Measurements from ENCODE around the gene MON2. TPM values are rescaled to one million over a fixed set of nuclear protein-coding genes. Genes with fewer than 3 reads are reported as not detected.
"Not testable (repeated sequence)": the region's sequence is repeated elsewhere in the genome, so short reads cannot be mapped to it uniquely, and the experiment has no call there.

The MON2 gene
- total RNA-seq, 4 donors from 2014 or later, result 54.3 to 212 (median 61.9) TPM

DNA sequence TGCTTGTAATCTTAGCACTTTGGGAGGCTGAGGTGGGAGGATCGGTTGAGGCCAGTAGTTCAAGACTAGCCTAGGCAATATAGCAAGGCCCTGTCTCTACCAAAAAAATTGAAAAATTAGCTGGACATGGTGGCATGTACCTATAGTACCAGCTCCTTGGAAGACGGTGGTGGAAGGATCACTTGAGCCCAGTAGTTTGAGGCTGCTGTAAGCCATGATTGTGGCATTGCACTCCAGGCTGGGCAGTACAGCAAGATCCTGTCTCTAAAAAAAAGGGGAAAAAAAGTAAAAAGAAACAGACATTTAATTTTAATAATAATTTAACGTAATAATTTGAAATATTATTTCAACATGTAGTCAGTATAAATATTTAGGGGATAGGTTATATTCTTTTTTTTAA is 16.1 kb downstream of the MON2 start:
- TF ChIP-seq, protein P1, sequence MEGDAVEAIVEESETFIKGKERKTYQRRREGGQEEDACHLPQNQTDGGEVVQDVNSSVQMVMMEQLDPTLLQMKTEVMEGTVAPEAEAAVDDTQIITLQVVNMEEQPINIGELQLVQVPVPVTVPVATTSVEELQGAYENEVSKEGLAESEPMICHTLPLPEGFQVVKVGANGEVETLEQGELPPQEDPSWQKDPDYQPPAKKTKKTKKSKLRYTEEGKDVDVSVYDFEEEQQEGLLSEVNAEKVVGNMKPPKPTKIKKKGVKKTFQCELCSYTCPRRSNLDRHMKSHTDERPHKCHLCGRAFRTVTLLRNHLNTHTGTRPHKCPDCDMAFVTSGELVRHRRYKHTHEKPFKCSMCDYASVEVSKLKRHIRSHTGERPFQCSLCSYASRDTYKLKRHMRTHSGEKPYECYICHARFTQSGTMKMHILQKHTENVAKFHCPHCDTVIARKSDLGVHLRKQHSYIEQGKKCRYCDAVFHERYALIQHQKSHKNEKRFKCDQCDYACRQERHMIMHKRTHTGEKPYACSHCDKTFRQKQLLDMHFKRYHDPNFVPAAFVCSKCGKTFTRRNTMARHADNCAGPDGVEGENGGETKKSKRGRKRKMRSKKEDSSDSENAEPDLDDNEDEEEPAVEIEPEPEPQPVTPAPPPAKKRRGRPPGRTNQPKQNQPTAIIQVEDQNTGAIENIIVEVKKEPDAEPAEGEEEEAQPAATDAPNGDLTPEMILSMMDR (IDR thresholded peaks at IDR 0.05), result no peak
- TF ChIP-seq EP300 (IDR thresholded peaks at IDR 0.05), result no peak
- TF ChIP-seq POLR2A (IDR thresholded peaks at IDR 0.05), result no peak
- TF ChIP-seq POLR2AphosphoS5 (IDR thresholded peaks at IDR 0.05), result no peak
- H3K4me3 ChIP-seq, result no peak overlapping the region
- H3K27me3 ChIP-seq, result no peaks in the 10 kb centered on the region
- H3K9me3 ChIP-seq, result no peaks in the 10 kb centered on the region
- H3K27ac ChIP-seq, result no peak overlapping the region
- 97% methylated on average over 3 of the region's 3 CpGs for WGBS
- peaks cover 17% of the 10 kb centered on the region for H3K36me3 ChIP-seq
- DNase-seq (ENCODE audit: low spot score in 2 of 2), result no peak
- H3K4me1 ChIP-seq, result no peaks in the 10 kb centered on the region

DNA sequence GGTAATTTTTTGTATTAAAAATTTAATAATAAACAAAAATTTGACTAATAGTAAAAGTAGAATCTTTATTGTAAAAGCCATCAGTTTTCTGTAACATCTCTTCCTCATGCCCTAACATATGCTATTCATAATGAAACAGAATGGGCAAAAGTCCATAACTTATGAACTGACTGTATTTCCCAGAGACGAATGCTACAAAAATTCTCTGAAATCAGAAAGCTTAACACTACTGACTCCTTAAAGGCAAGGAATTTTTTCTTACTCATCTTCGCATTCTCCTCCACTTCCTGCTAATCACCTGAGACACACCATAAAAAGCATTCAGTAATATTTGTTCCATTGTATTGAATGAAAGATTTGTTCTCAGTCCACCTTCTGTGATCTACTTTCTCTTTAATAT is 17.6 kb downstream of the MON2 start:
- Histone ChIP-seq H3K36me3 (peaks cover 15% of the 10 kb centered on the region), H3K27ac (no peak overlapping the region), H3K9me3 (no peaks in the 10 kb centered on the region), H3K27me3 (no peaks in the 10 kb centered on the region), H3K4me1 (no peaks in the 10 kb centered on the region), H3K4me3 (no peak overlapping the region)
- 52% methylated on average over 2 of the region's 2 CpGs for WGBS
- no peak for TF ChIP-seq POLR2AphosphoS5 (IDR thresholded peaks at IDR 0.05)
- TF ChIP-seq, protein P1 (IDR thresholded peaks at IDR 0.05), result no peak
- TF ChIP-seq EP300 (IDR thresholded peaks at IDR 0.05), result no peak
- no peak for TF ChIP-seq POLR2A (IDR thresholded peaks at IDR 0.05)
- no peak for DNase-seq (ENCODE audit: low spot score in 2 of 2)

DNA sequence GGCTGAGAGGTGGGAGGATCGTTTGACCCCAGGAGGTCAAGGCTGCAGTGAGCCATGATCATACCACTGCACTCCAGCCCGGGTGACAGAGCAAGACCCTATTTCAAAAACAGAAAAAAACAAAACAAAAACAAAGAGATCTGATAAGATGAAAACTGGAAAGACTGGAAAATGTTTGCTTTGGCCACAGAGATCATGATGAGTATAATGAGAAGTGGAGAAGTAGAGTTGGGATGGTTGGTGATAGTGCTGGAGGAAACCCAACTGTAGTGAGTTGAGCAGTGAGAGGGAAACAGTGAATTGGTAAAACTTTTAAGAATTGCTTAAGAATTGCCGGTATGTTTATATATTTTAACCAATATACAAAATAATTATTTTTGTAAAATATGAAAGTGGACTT is 39.2 kb downstream of the MON2 start:
- peaks cover 43% of the 10 kb centered on the region for H3K36me3 ChIP-seq

DNA sequence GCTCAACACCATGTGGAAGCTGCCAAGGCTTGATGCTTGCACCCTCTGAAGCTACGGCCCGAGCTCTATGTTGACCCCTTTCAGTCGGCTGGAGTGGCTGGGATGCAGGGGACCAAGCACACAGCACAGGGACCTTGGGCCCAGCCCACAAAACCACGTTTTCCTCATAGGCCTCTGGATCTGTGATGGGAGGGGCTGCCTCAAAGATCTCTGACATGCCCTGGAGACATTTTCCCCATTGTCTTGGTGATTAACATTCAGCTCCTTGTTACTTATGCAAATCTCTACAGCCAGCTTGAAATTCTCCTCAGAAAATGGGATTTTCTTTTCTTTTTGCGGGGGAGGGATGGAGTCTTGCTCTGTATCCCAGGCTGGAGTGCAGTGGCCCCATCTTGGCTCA is 46.3 kb downstream of the MON2 start:
- Histone ChIP-seq H3K27ac (no peak overlapping the region), H3K4me3 (no peak overlapping the region), H3K36me3 (peaks cover 26% of the 10 kb centered on the region), H3K9me3 (peaks cover 3% of the 10 kb centered on the region), H3K4me1 (no peaks in the 10 kb centered on the region), H3K27me3 (no peaks in the 10 kb centered on the region)
- TF ChIP-seq, protein P1 (IDR thresholded peaks at IDR 0.05), result no peak
- WGBS, result 96% methylated on average over 5 of the region's 5 CpGs
- DNase-seq (ENCODE audit: low spot score in 2 of 2), result no peak

More for the DNA sequence above, 39.2 kb downstream of the MON2 start:
- TF ChIP-seq, protein P1 (IDR thresholded peaks at IDR 0.05), result no peak
- TF ChIP-seq POLR2A (IDR thresholded peaks at IDR 0.05) (no peak), EP300 (IDR thresholded peaks at IDR 0.05) (no peak), POLR2AphosphoS5 (IDR thresholded peaks at IDR 0.05) (no peak)
- H3K27me3 ChIP-seq, result no peaks in the 10 kb centered on the region
- no peaks in the 10 kb centered on the region for H3K9me3 ChIP-seq
- WGBS, result 91% methylated on average over 3 of the region's 3 CpGs
- H3K4me1 ChIP-seq, result no peaks in the 10 kb centered on the region
- no peak overlapping the region for H3K27ac ChIP-seq
- no peak overlapping the region for H3K4me3 ChIP-seq
- no peak for DNase-seq (ENCODE audit: low spot score in 2 of 2)

DNA sequence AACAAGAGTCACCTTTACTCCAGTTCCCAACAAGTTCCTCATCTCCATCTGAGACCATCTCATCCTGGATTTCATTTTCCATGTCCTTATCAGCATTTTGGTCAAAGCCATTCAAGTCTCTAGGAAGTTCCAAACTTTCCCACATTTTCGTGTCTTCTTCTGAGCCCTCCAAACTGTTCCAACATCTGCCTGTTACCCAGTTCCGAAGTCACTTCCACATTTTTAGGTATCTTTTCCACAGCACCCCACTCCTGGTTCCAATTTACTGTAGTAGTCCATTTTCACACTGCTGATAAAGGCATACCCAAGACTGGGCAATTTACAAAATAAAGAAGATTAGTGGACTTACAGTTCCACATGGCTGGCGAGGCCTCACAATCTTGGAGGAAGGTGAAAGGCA is 47.5 kb downstream of the MON2 start:
- H3K4me1 ChIP-seq; H3K9me3 ChIP-seq; DNase-seq (ENCODE audit: low spot score in 2 of 2); H3K4me3 ChIP-seq; H3K27ac ChIP-seq; H3K27me3 ChIP-seq: not testable (repeated sequence)
- 95% methylated on average over 3 of the region's 3 CpGs for WGBS
- peaks cover 21% of the 10 kb centered on the region for H3K36me3 ChIP-seq

DNA sequence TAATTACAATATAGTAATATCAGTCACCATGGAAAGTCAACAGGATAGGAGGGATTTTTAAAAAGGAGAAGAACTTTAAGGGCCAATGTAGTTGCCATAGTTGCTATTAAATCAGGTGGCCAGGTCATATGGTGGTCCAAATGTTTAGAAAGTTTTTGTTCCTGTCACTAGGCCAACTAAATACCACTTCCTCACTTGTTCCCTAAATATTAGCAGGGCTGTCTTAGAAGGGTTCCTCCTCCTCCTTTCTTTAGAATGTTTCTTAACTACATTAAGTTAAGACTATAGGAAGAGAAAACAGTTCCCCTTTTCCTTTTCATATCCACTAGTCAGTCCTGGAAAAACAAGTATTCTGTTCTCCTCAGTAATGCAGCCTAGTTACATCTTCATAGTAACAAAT is 50.3 kb downstream of the MON2 start:
- no peaks in the 10 kb centered on the region for H3K27me3 ChIP-seq
- H3K4me3 ChIP-seq, result no peak overlapping the region
- H3K27ac ChIP-seq, result no peak overlapping the region
- H3K4me1 ChIP-seq, result no peaks in the 10 kb centered on the region
- TF ChIP-seq POLR2AphosphoS5 (IDR thresholded peaks at IDR 0.05), result no peak
- no peak for TF ChIP-seq EP300 (IDR thresholded peaks at IDR 0.05)
- TF ChIP-seq POLR2A (IDR thresholded peaks at IDR 0.05), result no peak
- TF ChIP-seq, protein P1 (IDR thresholded peaks at IDR 0.05), result no peak
- peaks cover 9% of the 10 kb centered on the region for H3K36me3 ChIP-seq
- peaks cover 3% of the 10 kb centered on the region for H3K9me3 ChIP-seq
- DNase-seq (ENCODE audit: low spot score in 2 of 2), result no peak
